Neuronal stem cell (in vitro differentiated cells): ENCODE results near the gene RAMP3.

Experiments
- DNase-seq: peaks from one replicate; pipeline ENCODE4 v3.0.0-alpha.2; 2013; ENCODE audit warnings: low spot score
- H2AFZ ChIP-seq: one replicate; pipeline ENCODE4 v1.6.1; 2013; ENCODE audit warnings: mild to moderate bottlenecking, low read length, inconsistent platforms
- H2AK5ac ChIP-seq: 2 replicates; pipeline ENCODE4 v1.6.1; 2013; ENCODE audit warnings: low read depth, mild to moderate bottlenecking, inconsistent platforms, low read length, moderate library complexity, mixed read lengths
- H2BK120ac ChIP-seq: 2 replicates; pipeline ENCODE4 v1.6.1; 2013; ENCODE audit warnings: low read depth, mild to moderate bottlenecking, inconsistent platforms, low read length, moderate library complexity, mixed read lengths
- H2BK12ac ChIP-seq: one replicate; pipeline ENCODE4 v1.6.1; 2013; ENCODE audit warnings: low read length, inconsistent platforms
- H2BK15ac ChIP-seq: 2 replicates; pipeline ENCODE4 v1.6.1; 2013; ENCODE audit warnings: mild to moderate bottlenecking, low read length, inconsistent platforms, mixed read lengths
- H2BK5ac ChIP-seq: one replicate; pipeline ENCODE4 v1.6.1; 2013; ENCODE audit warnings: inconsistent platforms, mild to moderate bottlenecking, low read length, moderate library complexity
- H3K14ac ChIP-seq: one replicate; pipeline ENCODE4 v1.6.1; 2013; ENCODE audit warnings: low read length, inconsistent platforms
- H3K18ac ChIP-seq: 2 replicates; pipeline ENCODE4 v1.6.1; 2013; ENCODE audit warnings: low read length, inconsistent platforms
- H3K23ac ChIP-seq: 2 replicates; pipeline ENCODE4 v1.6.1; 2013; ENCODE audit warnings: low read depth, mild to moderate bottlenecking, mixed read lengths, low read length, inconsistent platforms; ENCODE audit not compliant: poor library complexity
- H3K27ac ChIP-seq: replicated peaks from 3 replicates; pipeline ENCODE4 v1.5.1; 2013; ENCODE audit warnings: low read length, inconsistent platforms
- H3K27me3 ChIP-seq, 3 experiments: 2 replicates each; pipeline ENCODE4 v1.6.1; 2013; ENCODE audit warnings: low read length in 3 of 3, mild to moderate bottlenecking in 2 of 3, inconsistent platforms in 1 of 3, low read depth in 1 of 3, mixed read lengths in 1 of 3, moderate library complexity in 1 of 3; ENCODE audit not compliant: control insufficient read depth in 3 of 3, insufficient read depth in 3 of 3
- H3K36me3 ChIP-seq, 2 donors: replicated peaks in 1 of 2; 2 replicates each; pipeline ENCODE4 v1.6.1; 2013; ENCODE audit warnings: low read length in 2 of 2; ENCODE audit not compliant: control insufficient read depth in 2 of 2, insufficient read depth in 2 of 2
- H3K4ac ChIP-seq: 2 replicates; pipeline ENCODE4 v1.6.1; 2013; ENCODE audit warnings: inconsistent platforms, mild to moderate bottlenecking, low read length, moderate library complexity
- H3K4me1 ChIP-seq, 2 donors: 1 replicate in 1 of 2; 2 replicates in 1 of 2; pipeline ENCODE4 v1.6.1; 2013; ENCODE audit warnings: low read length in 2 of 2, low read depth in 1 of 2; ENCODE audit not compliant: control insufficient read depth in 2 of 2, insufficient read depth in 1 of 2
- H3K4me2 ChIP-seq: one replicate; pipeline ENCODE4 v1.6.1; 2013; ENCODE audit warnings: mild to moderate bottlenecking, low read length, inconsistent platforms; ENCODE audit not compliant: insufficient read depth, poor library complexity, severe bottlenecking
- H3K4me3 ChIP-seq, 2 donors: 2 replicates each; pipeline ENCODE4 v1.5.1; 2013; ENCODE audit warnings: low read length in 2 of 2, mild to moderate bottlenecking in 2 of 2, inconsistent platforms in 1 of 2, moderate library complexity in 1 of 2
- H3K79me1 ChIP-seq: one replicate; pipeline ENCODE4 v1.6.1; 2013; ENCODE audit warnings: low read depth, mild to moderate bottlenecking, inconsistent platforms, low read length, moderate library complexity
- H3K9ac ChIP-seq: one replicate; pipeline ENCODE4 v1.6.1; 2013; ENCODE audit warnings: mild to moderate bottlenecking, low read depth, low read length, inconsistent platforms; ENCODE audit not compliant: poor library complexity
- H3K9me3 ChIP-seq, 2 donors: replicated peaks in 1 of 2; 2 replicates each; pipeline versions ENCODE3 to v1.6.1; 2013; ENCODE audit warnings: low read length in 2 of 2, mild to moderate bottlenecking in 2 of 2, inconsistent platforms in 1 of 2, low read depth in 1 of 2, mixed read lengths in 1 of 2, moderate library complexity in 1 of 2; ENCODE audit not compliant: control insufficient read depth in 2 of 2, insufficient read depth in 1 of 2
- H4K8ac ChIP-seq: one replicate; pipeline ENCODE4 v1.6.1; 2013; ENCODE audit warnings: low read depth, mild to moderate bottlenecking, inconsistent platforms, low read length, moderate library complexity
- H4K91ac ChIP-seq: one replicate; pipeline ENCODE4 v1.6.1; 2013; ENCODE audit warnings: low read length, low read depth, mild to moderate bottlenecking, inconsistent platforms; ENCODE audit not compliant: poor library complexity
- WGBS, 2 donors: extraction: QIAGEN DNeasy Blood & Tissue Kit; methylation state at CpG; one replicate each; pipeline ENCODE4 v1.1.7; 2013; ENCODE audit warnings: missing lambda C conversion rate in 2 of 2, mixed read lengths in 1 of 2; ENCODE audit not compliant: insufficient read length in 2 of 2, insufficient replicate concordance in 1 of 2; ENCODE audit errors: extremely low coverage in 2 of 2; 5-methylcytosine and 5-hydroxymethylcytosine counted together

Gene RAMP3

GRCh38 chr7:45155941-45156340 is 1.6 kb upstream of the RAMP3 start:
- Histone ChIP-seq H3K36me3 (no peaks in the 10 kb centered on the region), H2BK5ac (no peak overlapping the region), H2BK120ac (no peak overlapping the region), H4K8ac (no peak overlapping the region), H3K9me3 (peaks cover 0 to 4% of the 10 kb centered on the region in 2 donors), H3K4ac (no peak overlapping the region), H4K91ac (peak overlapping the region; percentile 57), H3K4me2 (no peak overlapping the region), H2BK12ac (no peak overlapping the region), H3K9ac (no peak overlapping the region), H3K23ac (peak overlapping the region; percentile 46), H3K27ac (no peak overlapping the region), H3K79me1 (peaks cover 1% of the 10 kb centered on the region), H2AFZ (no peak overlapping the region), H2BK15ac (no peak overlapping the region), H3K18ac (no peak overlapping the region), H3K27me3 (peaks cover 3 to 51% (median 27%) of the 10 kb centered on the region in 3 experiments), H2AK5ac (peak overlapping the region; percentile 82), H3K4me1 (peaks cover 0 to 3% of the 10 kb centered on the region in 2 donors), H3K4me3 (no peak overlapping the region), H3K14ac (no peak overlapping the region)
- no CpG with 5 or more reads among the region's 4 CpGs for WGBS, 2 donors
- no peak for DNase-seq

DNA sequence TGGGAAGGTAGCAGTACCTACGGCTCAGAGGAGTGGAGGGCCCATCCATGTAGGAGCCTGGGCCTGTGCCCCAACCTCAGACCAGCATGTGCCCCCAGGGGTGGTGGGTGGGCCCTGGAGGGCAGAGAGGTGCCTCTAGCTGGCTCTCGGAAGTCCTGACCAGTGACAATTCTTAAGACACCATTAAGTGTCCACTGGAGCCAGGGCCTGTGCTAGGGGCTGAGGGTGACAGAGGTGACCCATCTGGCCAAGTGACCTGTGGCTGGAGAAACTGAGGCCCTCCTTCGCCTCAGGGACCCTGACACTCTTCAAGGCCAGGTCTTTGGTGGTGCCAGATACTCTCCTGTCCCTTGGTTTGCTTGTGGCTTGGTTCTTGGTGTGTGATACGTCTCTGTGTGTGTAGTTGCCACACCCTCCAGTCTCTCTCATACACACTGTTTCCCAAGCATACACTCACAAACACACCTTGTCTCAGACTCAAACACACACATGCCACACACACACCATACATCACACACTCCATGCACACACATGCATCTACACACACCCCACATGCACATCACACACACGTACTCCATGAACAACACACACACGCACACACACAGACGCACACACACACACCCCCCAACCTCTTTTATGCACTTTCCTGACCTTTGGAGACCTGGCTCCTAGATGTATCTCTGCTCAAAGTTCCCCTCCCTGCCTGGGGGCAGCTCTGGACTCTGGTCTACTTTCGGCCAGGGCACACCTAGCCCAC is 897 bp upstream of the RAMP3 start:
- H3K18ac ChIP-seq = no peak overlapping the region
- H3K36me3 ChIP-seq = no peaks in the 10 kb centered on the region
- H3K4me3 ChIP-seq = peak overlapping the region in 1 of 2 donors; percentile 40
- no peak for DNase-seq
- H3K27me3 ChIP-seq = peaks cover 3 to 55% (median 27%) of the 10 kb centered on the region in 3 experiments
- H3K14ac ChIP-seq = no peak overlapping the region
- H2AK5ac ChIP-seq = peak overlapping the region; percentile 5
- no peak overlapping the region for H2AFZ ChIP-seq
- no peak overlapping the region for H2BK120ac ChIP-seq
- no peak overlapping the region for H3K4me2 ChIP-seq
- no peak overlapping the region for H2BK15ac ChIP-seq
- H2BK12ac ChIP-seq = no peak overlapping the region
- no peak overlapping the region for H3K9ac ChIP-seq
- peaks cover 0 to 4% of the 10 kb centered on the region in 2 donors for H3K9me3 ChIP-seq
- H3K27ac ChIP-seq = no peak overlapping the region
- H2BK5ac ChIP-seq = no peak overlapping the region
- no CpG with 5 or more reads among the region's 8 CpGs for WGBS, 2 donors
- H3K4ac ChIP-seq = no peak overlapping the region
- peaks cover 0 to 3% of the 10 kb centered on the region in 2 donors for H3K4me1 ChIP-seq
- no peak overlapping the region for H4K8ac ChIP-seq
- H3K79me1 ChIP-seq = peaks cover 1% of the 10 kb centered on the region
- no peak overlapping the region for H3K23ac ChIP-seq
- H4K91ac ChIP-seq = no peak overlapping the region

- Histone ChIP-seq H3K23ac (no peak overlapping the region), H4K8ac (no peak overlapping the region)
These were observed 322 bp upstream of the RAMP3 start for GRCh38 chr7:45157286-45157652.

DNA sequence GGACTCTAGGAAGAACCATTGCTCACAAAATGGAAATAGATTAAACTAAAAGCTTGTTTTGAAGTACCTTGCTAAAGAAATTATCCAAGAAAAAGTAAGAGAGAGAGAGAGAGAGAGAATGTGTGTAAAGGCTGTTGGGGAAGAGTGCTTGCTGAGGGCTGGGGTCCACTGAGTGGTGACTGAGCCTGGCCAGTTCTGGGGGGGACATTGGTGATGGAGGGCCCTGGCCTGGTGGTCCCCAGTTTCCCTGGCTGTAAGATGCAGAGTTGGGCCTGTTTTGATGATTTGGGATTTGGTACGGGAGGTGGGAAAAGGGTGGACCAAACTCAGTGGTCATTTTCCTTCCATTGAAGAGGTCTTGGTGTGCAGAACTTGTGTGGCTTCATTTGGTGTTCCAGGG is 880 bp downstream of the RAMP3 start:
- no peak overlapping the region for H2BK5ac ChIP-seq
- no peak for DNase-seq
- no CpG with 5 or more reads among the region's 1 CpG for WGBS, 2 donors

More at GRCh38 chr7:45157286-45157652, 322 bp upstream of the RAMP3 start:
- Histone ChIP-seq H3K79me1 (peaks cover 1% of the 10 kb centered on the region), H3K27me3 (peaks cover 3 to 58% (median 27%) of the 10 kb centered on the region in 3 experiments), H3K36me3 (no peaks in the 10 kb centered on the region), H3K18ac (peak overlapping the region; percentile 45), H3K14ac (no peak overlapping the region), H2AFZ (no peak overlapping the region), H2BK12ac (no peak overlapping the region), H3K27ac (no peak overlapping the region), H4K91ac (no peak overlapping the region), H3K4me1 (peaks cover 0 to 3% of the 10 kb centered on the region in 2 donors), H2BK120ac (no peak overlapping the region), H3K9me3 (peaks cover 0 to 4% of the 10 kb centered on the region in 2 donors), H3K4ac (no peak overlapping the region), H3K4me2 (peak overlapping the region; percentile 67), H2AK5ac (peak overlapping the region; percentile 5), H2BK15ac (no peak overlapping the region), H3K4me3 (peak overlapping the region in 1 of 2 donors; percentile 67), H3K9ac (peak overlapping the region; percentile 50), H2BK5ac (no peak overlapping the region)
- no peak for DNase-seq
- WGBS, 2 donors = no CpG with 5 or more reads among the region's 14 CpGs

More for the DNA sequence above, 880 bp downstream of the RAMP3 start:
- H3K36me3 ChIP-seq = no peaks in the 10 kb centered on the region
- no peak overlapping the region for H3K9ac ChIP-seq
- H3K4me3 ChIP-seq = no peak overlapping the region
- H3K27me3 ChIP-seq = peaks cover 3 to 60% (median 25%) of the 10 kb centered on the region in 3 experiments
- H3K14ac ChIP-seq = no peak overlapping the region
- H3K9me3 ChIP-seq = peaks cover 0 to 4% of the 10 kb centered on the region in 2 donors
- H3K27ac ChIP-seq = no peak overlapping the region
- H2AK5ac ChIP-seq = no peak overlapping the region
- no peak overlapping the region for H4K8ac ChIP-seq
- H3K79me1 ChIP-seq = no peaks in the 10 kb centered on the region
- H3K4me2 ChIP-seq = no peak overlapping the region
- no peak overlapping the region for H2BK15ac ChIP-seq
- no peak overlapping the region for H3K4ac ChIP-seq
- H2AFZ ChIP-seq = no peak overlapping the region
- H3K4me1 ChIP-seq = peaks cover 0 to 3% of the 10 kb centered on the region in 2 donors
- H3K18ac ChIP-seq = no peak overlapping the region
- no peak overlapping the region for H2BK12ac ChIP-seq
- H3K23ac ChIP-seq = no peak overlapping the region
- H2BK120ac ChIP-seq = no peak overlapping the region
- H4K91ac ChIP-seq = no peak overlapping the region
